K562 (cell line): ENCODE measurements around the gene ZNF236. TPM values are rescaled to one million over a fixed set of nuclear protein-coding genes. Genes with fewer than 3 reads are reported as not detected.

Experiments used
- CREM ChIP-seq: IDR thresholded peaks from 2 replicates; pipeline ENCODE4 v1.6.1; 2014; ENCODE audit warnings: antibody characterized with exemption, low read depth
- KAT8 ChIP-seq: fragments of 450-650 bp; IDR thresholded peaks from 2 replicates; pipeline ENCODE4 v1.6.1; 2016; ENCODE audit warnings: low read depth, mild to moderate bottlenecking
- ZNF644 ChIP-seq: fragments of 200-800 bp; sonication (Bioruptor generic); IDR thresholded peaks from 2 replicates; pipeline ENCODE4 v1.6.1; 2016; ENCODE audit warnings: low read depth, missing genetic modification characterization, missing compliant biosample characterization
- polyA plus RNA-seq, 8 experiments: library from polyadenylated mRNA; depleted of rRNA in 4 of 8; stranded (reverse) in 5 of 8; unstranded in 3 of 8; fragments of >200 nt; fragmentation: Nextera tagmentation in 2 of 8; fragmentation: Illumina TruSeq in 1 of 8; extraction: Ambion mirVana in 2 of 8; extraction: Trizol in 1 of 8; gene quantifications; 2 replicates each; pipeline versions ENCODE4 v1.2.1 to v1.2.3, GENCODE V29; 2011 to 2014; ENCODE audit warnings: inconsistent platforms in 1 of 8, missing spikeins in 1 of 8
- total RNA-seq, 7 experiments: library from RNA; depleted of rRNA in 6 of 7; stranded (reverse); fragments of >200 nt in 6 of 7; fragmentation: Illumina TruSeq in 2 of 7; extraction: Trizol in 2 of 7; gene quantifications; 2 replicates each; pipeline versions ENCODE4 v1.2.1 to v1.2.3, GENCODE V29; 2011 to 2021; ENCODE audit warnings: low replicate concordance in 1 of 7
- TF ChIP-seq, protein P1 (sequence below), 2 experiments: fragments of 450-650 bp in 1 of 2; sonication (generic) in 1 of 2; formaldehyde crosslinking in 1 of 2; IDR thresholded peaks; 2 replicates each; pipeline versions ENCODE4 v1.7.1 to v1.9.0; 2016 to 2022; ENCODE audit warnings: inconsistent platforms in 1 of 2, mild to moderate bottlenecking in 1 of 2, missing genetic modification reagents in 1 of 2
- TF ChIP-seq, protein P2 (sequence below): IDR thresholded peaks from 2 replicates; pipeline ENCODE4 v1.6.1; 2014; ENCODE audit warnings: antibody characterized with exemption
- TF ChIP-seq, protein P3 (sequence below): fragments of 450-650 bp; IDR thresholded peaks from 2 replicates; pipeline ENCODE4 v1.6.1; 2016; ENCODE audit warnings: low read depth

ZNF236 gene
- total and polyA plus RNA-seq, 9 of the 15 experiments (the other 6 are each of a cell fraction or from before 2014, with no cell fraction given): 0.35 to 8.7 (median 3.4) TPM

DNA sequence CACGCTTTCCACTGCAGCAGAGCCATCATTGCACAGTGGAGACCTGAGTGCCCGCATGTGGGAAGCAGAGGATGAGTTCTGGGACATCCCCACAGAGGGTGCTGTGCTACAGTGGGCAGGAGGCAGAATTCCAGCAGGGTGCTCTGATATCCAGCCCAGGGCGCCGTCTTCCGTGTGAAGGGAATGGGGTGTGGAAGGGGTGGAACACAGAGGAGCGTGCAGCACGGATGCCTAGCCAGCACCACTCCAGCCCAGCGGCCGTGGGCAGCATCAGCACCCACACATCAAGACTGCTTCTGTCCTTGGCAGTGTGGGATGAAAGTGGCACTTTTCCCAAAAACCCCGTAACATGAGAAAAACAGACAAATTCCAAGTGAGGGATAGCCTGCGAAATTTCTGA lies 134.3 kb downstream of the ZNF236 start (continued):
- TF ChIP-seq, protein P1, sequence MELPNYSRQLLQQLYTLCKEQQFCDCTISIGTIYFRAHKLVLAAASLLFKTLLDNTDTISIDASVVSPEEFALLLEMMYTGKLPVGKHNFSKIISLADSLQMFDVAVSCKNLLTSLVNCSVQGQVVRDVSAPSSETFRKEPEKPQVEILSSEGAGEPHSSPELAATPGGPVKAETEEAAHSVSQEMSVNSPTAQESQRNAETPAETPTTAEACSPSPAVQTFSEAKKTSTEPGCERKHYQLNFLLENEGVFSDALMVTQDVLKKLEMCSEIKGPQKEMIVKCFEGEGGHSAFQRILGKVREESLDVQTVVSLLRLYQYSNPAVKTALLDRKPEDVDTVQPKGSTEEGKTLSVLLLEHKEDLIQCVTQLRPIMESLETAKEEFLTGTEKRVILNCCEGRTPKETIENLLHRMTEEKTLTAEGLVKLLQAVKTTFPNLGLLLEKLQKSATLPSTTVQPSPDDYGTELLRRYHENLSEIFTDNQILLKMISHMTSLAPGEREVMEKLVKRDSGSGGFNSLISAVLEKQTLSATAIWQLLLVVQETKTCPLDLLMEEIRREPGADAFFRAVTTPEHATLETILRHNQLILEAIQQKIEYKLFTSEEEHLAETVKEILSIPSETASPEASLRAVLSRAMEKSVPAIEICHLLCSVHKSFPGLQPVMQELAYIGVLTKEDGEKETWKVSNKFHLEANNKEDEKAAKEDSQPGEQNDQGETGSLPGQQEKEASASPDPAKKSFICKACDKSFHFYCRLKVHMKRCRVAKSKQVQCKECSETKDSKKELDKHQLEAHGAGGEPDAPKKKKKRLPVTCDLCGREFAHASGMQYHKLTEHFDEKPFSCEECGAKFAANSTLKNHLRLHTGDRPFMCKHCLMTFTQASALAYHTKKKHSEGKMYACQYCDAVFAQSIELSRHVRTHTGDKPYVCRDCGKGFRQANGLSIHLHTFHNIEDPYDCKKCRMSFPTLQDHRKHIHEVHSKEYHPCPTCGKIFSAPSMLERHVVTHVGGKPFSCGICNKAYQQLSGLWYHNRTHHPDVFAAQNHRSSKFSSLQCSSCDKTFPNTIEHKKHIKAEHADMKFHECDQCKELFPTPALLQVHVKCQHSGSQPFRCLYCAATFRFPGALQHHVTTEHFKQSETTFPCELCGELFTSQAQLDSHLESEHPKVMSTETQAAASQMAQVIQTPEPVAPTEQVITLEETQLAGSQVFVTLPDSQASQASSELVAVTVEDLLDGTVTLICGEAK (IDR thresholded peaks at IDR 0.05): no peak
- TF ChIP-seq, protein P1 (CRISPR knock-in tag; IDR thresholded peaks at IDR 0.05): no peak
- TF ChIP-seq, protein P2, sequence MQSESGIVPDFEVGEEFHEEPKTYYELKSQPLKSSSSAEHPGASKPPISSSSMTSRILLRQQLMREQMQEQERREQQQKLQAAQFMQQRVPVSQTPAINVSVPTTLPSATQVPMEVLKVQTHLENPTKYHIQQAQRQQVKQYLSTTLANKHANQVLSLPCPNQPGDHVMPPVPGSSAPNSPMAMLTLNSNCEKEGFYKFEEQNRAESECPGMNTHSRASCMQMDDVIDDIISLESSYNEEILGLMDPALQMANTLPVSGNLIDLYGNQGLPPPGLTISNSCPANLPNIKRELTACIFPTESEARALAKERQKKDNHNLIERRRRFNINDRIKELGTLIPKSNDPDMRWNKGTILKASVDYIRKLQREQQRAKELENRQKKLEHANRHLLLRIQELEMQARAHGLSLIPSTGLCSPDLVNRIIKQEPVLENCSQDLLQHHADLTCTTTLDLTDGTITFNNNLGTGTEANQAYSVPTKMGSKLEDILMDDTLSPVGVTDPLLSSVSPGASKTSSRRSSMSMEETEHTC: no peak
- no peak for TF ChIP-seq KAT8
- no peak for TF ChIP-seq ZNF644 (tag)
- TF ChIP-seq, protein P3, sequence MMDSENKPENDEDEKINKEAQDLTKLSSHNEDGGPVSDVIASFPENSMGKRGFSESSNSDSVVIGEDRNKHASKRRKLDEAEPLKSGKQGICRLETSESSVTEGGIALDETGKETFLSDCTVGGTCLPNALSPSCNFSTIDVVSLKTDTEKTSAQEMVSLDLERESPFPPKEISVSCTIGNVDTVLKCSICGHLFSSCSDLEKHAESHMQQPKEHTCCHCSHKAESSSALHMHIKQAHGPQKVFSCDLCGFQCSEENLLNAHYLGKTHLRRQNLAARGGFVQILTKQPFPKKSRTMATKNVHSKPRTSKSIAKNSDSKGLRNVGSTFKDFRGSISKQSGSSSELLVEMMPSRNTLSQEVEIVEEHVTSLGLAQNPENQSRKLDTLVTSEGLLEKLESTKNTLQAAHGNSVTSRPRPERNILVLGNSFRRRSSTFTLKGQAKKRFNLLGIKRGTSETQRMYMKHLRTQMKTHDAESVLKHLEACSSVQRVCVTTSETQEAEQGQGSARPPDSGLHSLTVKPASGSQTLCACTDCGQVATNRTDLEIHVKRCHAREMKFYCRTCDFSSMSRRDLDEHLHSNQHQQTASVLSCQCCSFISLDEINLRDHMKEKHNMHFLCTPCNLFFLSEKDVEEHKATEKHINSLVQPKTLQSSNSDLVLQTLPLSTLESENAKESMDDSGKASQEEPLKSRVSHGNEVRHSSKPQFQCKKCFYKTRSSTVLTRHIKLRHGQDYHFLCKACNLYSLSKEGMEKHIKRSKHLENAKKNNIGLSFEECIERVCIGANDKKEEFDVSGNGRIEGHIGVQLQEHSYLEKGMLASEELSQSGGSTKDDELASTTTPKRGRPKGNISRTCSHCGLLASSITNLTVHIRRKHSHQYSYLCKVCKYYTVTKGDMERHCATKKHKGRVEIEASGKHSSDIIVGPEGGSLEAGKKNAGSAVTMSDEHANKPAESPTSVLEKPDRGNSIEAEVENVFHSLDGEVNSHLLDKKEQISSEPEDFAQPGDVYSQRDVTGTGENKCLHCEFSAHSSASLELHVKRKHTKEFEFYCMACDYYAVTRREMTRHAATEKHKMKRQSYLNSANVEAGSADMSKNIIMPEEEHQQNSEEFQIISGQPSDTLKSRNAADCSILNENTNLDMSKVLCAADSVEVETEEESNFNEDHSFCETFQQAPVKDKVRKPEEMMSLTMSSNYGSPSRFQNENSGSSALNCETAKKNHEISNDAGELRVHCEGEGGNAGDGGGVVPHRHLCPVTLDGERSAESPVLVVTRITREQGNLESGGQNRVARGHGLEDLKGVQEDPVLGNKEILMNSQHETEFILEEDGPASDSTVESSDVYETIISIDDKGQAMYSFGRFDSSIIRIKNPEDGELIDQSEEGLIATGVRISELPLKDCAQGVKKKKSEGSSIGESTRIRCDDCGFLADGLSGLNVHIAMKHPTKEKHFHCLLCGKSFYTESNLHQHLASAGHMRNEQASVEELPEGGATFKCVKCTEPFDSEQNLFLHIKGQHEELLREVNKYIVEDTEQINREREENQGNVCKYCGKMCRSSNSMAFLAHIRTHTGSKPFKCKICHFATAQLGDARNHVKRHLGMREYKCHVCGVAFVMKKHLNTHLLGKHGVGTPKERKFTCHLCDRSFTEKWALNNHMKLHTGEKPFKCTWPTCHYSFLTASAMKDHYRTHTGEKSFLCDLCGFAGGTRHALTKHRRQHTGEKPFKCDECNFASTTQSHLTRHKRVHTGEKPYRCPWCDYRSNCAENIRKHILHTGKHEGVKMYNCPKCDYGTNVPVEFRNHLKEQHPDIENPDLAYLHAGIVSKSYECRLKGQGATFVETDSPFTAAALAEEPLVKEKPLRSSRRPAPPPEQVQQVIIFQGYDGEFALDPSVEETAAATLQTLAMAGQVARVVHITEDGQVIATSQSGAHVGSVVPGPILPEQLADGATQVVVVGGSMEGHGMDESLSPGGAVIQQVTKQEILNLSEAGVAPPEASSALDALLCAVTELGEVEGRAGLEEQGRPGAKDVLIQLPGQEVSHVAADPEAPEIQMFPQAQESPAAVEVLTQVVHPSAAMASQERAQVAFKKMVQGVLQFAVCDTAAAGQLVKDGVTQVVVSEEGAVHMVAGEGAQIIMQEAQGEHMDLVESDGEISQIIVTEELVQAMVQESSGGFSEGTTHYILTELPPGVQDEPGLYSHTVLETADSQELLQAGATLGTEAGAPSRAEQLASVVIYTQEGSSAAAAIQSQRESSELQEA: no peak
- TF ChIP-seq CREM: no peak
- TF ChIP-seq, all 486 proteins: peak for 0
